ENCODE measurements around the gene PKP1. TPM values are rescaled to one million over a fixed set of nuclear protein-coding genes. Genes with fewer than 3 reads are reported as not detected.

The PKP1 gene
- total and polyA plus RNA-seq, 2 of the 4 experiments (the other 2 are of a cell fraction), result 0.18 to 0.36 TPM

GRCh38 chr1:201350884-201351283, 67.6 kb downstream of the PKP1 start:
- ATAC-seq (ENCODE audit: low read depth), result no peak
- POLR2A ChIA-PET (ENCODE audit: unreplicated experiment), result no interaction called here
- intact Hi-C loops (cut with micrococcal nuclease), result no loop called here

More at GRCh38 chr1:201350884-201351283, 67.6 kb downstream of the PKP1 start:
- Histone ChIP-seq H2BK5ac (ENCODE audit: low read depth, low read length, poor library complexity, severe bottlenecking) (no peak overlapping the region), H3K9ac (ENCODE audit: low read depth, low read length) (no peak overlapping the region), H2AK9ac (replicated peaks; ENCODE audit: low read depth, low read length, poor library complexity) (no peak overlapping the region), H4K20me1 (ENCODE audit: insufficient read depth, low read length) (no peaks in the 10 kb centered on the region), H3K4me3 (ENCODE audit: insufficient read depth, low read depth, low read length) (no peak overlapping the region), H3K4me2 (ENCODE audit: low read depth, low read length) (no peak overlapping the region), H3K9me1 (ENCODE audit: insufficient read depth, low read length) (no peaks in the 10 kb centered on the region), H3K27ac (ENCODE audit: insufficient read depth, low read length) (no peak overlapping the region), H4K8ac (ENCODE audit: low read depth in 2 of 2, low read length in 2 of 2) (no peak overlapping the region), H2BK120ac (ENCODE audit: low read depth, low read length) (no peak overlapping the region), H3K14ac (replicated peaks; ENCODE audit: low read depth, low read length) (no peak overlapping the region), H4K5ac (ENCODE audit: low read depth, low read length) (no peak overlapping the region), H3K36me3 (ENCODE audit: control insufficient read depth, insufficient read depth, low read length) (no peaks in the 10 kb centered on the region), H2AFZ (replicated peaks; ENCODE audit: low read length, poor library complexity) (no peak overlapping the region), H3K4me1 (ENCODE audit: control insufficient read depth, insufficient read depth, low read length) (no peaks in the 10 kb centered on the region), H3K18ac (ENCODE audit: low read depth, low read length) (no peak overlapping the region), H4K91ac (ENCODE audit: insufficient read depth, low read depth, low read length) (no peak overlapping the region), H2BK20ac (ENCODE audit: low read depth, low read length) (no peak overlapping the region), H3K4ac (ENCODE audit: low read depth, low read length) (no peak overlapping the region), H3K9me3 (ENCODE audit: control insufficient read depth, insufficient read depth, low read length) (no peaks in the 10 kb centered on the region), H3K27me3 (ENCODE audit: control insufficient read depth, insufficient read depth, low read length) (peaks cover 55% of the 10 kb centered on the region), H2AK5ac (ENCODE audit: low read depth, low read length) (no peak overlapping the region), H3K79me1 (ENCODE audit: low read depth in 1 of 2, low read length in 2 of 2) (no peaks in the 10 kb centered on the region), H2BK15ac (ENCODE audit: low read depth, low read length) (no peak overlapping the region), H3K23ac (ENCODE audit: low read depth, low read length) (no peak overlapping the region), H3K56ac (ENCODE audit: extremely low read depth, insufficient read depth, low read length) (no peak overlapping the region)
- in situ Hi-C loops (cut with MboI; ENCODE audit: low sequenced_read_pairs) (loop anchor here (5.0 kb wide), 1 partner anchor 89 kb away; no protein-coding TSS in a partner anchor), dilution Hi-C loops (cut with HindIII; ENCODE audit: low sequenced_read_pairs, unreplicated experiment) (no loop called here)
- no peak for TF ChIP-seq CHD1 (IDR thresholded peaks at IDR 0.05; ENCODE audit: low read depth, low read length)
- no peak for TF ChIP-seq USF2 (IDR thresholded peaks at IDR 0.05; ENCODE audit: low read depth, low read length)
- TF ChIP-seq RFX5 (IDR thresholded peaks at IDR 0.05; ENCODE audit: low read depth, low read length), result no peak
- no peak for TF ChIP-seq FOS (IDR thresholded peaks at IDR 0.05; ENCODE audit: low read depth, low read length)
- TF ChIP-seq RCOR1 (IDR thresholded peaks at IDR 0.05; ENCODE audit: insufficient replicate concordance, low read length), result no peak
- no peak for TF ChIP-seq BHLHE40 (IDR thresholded peaks at IDR 0.05; ENCODE audit: low read depth, low read length)
- no peak for TF ChIP-seq MXI1 (IDR thresholded peaks at IDR 0.05; ENCODE audit: borderline replicate concordance, low read depth, low read length)
- no peak for TF ChIP-seq NFE2L2 (IDR thresholded peaks at IDR 0.05; ENCODE audit: low read depth, low read length)
- TF ChIP-seq RAD21 (IDR thresholded peaks at IDR 0.05; ENCODE audit: low read length), result no peak
- TF ChIP-seq MAFK (IDR thresholded peaks at IDR 0.05; ENCODE audit: low read depth, low read length), result no peak
- TF ChIP-seq POLR2A (IDR thresholded peaks at IDR 0.05; ENCODE audit: low read depth, low read length), result no peak
- TF ChIP-seq CTCF (conservative IDR thresholded peaks at IDR 0.05; ENCODE audit: low read depth, low read length), result no peak
- no peak for TF ChIP-seq SMC3 (IDR thresholded peaks at IDR 0.05; ENCODE audit: low read depth, low read length)
- TF ChIP-seq CEBPB (IDR thresholded peaks at IDR 0.05; ENCODE audit: low read depth, low read length), result no peak
- TF ChIP-seq ELK1 (IDR thresholded peaks at IDR 0.05; ENCODE audit: borderline replicate concordance, low read depth, low read length), result no peak
- TF ChIP-seq MAZ (IDR thresholded peaks at IDR 0.05; ENCODE audit: borderline replicate concordance, low read depth, low read length), result no peak
- DNase-seq, result no peak
- 66% methylated on average over 5 of the region's 7 CpGs; no CpG with 5 or more reads in 1 of the 2 experiments for WGBS, 2 experiments (ENCODE audit: extremely low coverage in 2 of 2, insufficient read length in 1 of 2)
- no TSS peak for BruUV-seq (replicated peaks)
- CTCF ChIA-PET, result interaction anchor here (0.8 kb wide), 1 partner anchor 55 kb away, joined by 3 read pairs; no protein-coding TSS in a partner anchor

All from IMR-90 (cell line).